NT2/D1 (cell line): ENCODE data around the gene ALG1.

Experiments used
- YY1 ChIP-seq: IDR thresholded peaks from 2 replicates; pipeline ENCODE4 v1.6.1; 2011; ENCODE audit not compliant: insufficient read length, insufficient read depth
- ZNF274 ChIP-seq: IDR thresholded peaks from 2 replicates; pipeline ENCODE4 v1.6.1; 2011; ENCODE audit warnings: mild to moderate bottlenecking, low read depth, low read length

DNA sequence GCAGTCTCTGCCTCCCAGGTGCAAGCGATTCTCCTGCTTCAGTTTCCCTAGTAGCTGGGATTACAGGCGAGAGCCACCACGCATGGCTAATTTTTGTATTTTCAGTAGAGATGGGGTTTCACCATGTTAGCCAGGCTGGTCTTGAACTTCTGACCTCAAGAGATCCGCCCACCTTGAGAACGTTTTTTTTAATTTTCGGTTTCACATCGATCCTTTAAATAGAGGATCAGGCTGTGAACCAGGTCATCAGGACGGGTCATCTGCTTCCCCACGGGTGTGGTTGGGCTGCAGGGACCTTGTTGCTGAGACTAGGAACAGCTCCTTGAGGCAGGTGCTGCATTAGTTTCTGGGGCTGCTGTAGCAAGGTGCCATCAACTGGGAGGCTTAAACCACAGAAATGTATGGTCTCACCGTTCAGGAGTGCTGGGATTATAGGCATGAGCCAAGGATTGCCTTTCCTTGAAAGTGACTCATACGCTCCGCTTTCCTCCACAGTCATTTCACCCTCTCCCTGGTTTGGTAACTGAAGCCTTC lies 30.0 kb upstream of the ALG1 start:
- TF ChIP-seq ZNF274 (no peak), YY1 (no peak)
